ENCODE measurements around the gene IFNA10.
"Not testable (repeated sequence)": the region's sequence is repeated elsewhere in the genome, so short reads cannot be mapped to it uniquely, and the experiment has no call there.

IFNA10 gene

GRCh38 chr9:21233258-21233657 lies 26.3 kb upstream of the IFNA10 start:
- TF ChIP-seq PAX5 (IDR thresholded peaks at IDR 0.05; ENCODE audit: insufficient read depth, low read length, severe bottlenecking), result no peak
- no peak for TF ChIP-seq POU2F2 (IDR thresholded peaks at IDR 0.05; ENCODE audit: low read depth, low read length)
- TF ChIP-seq POLR2AphosphoS5 (IDR thresholded peaks at IDR 0.05; ENCODE audit: low read depth, low read length), result no peak
- no peak for TF ChIP-seq SPI1 (IDR thresholded peaks at IDR 0.05; ENCODE audit: low read depth, low read length)
- TF ChIP-seq TAF1 (IDR thresholded peaks at IDR 0.05; ENCODE audit: low read depth, low read length), result no peak
- TF ChIP-seq POLR2A (IDR thresholded peaks at IDR 0.05; ENCODE audit: low read depth, low read length), result no peak
- FAIRE-seq, result no peak

GRCh38 chr9:21228122-21228521 lies 21.2 kb upstream of the IFNA10 start, which contains the start of gene IFNA17:
TSS of gene IFNA17 (minus strand) at chr9:21228222. CDS start at chr9:21228173, 49 bp downstream.
- no peak for TF ChIP-seq POLR2AphosphoS5 (IDR thresholded peaks at IDR 0.05; ENCODE audit: low read depth, low read length)
- TF ChIP-seq TAF1 (IDR thresholded peaks at IDR 0.05; ENCODE audit: low read depth, low read length), result no peak
- TF ChIP-seq SPI1 (IDR thresholded peaks at IDR 0.05; ENCODE audit: low read depth, low read length), result no peak
- no peak for TF ChIP-seq POU2F2 (IDR thresholded peaks at IDR 0.05; ENCODE audit: low read depth, low read length)
- TF ChIP-seq PAX5 (IDR thresholded peaks at IDR 0.05; ENCODE audit: insufficient read depth, low read length, severe bottlenecking), result no peak
- TF ChIP-seq POLR2A (IDR thresholded peaks at IDR 0.05; ENCODE audit: low read depth, low read length), result no peak
- no peak for DNase-seq (ENCODE audit: insufficient read length, low spot score)
- FAIRE-seq, result no peak

More at GRCh38 chr9:21233258-21233657, 26.3 kb upstream of the IFNA10 start:
- no peak for DNase-seq (ENCODE audit: insufficient read length, low spot score)

GRCh38 chr9:21217211-21217610 lies 10.3 kb upstream of the IFNA10 start, which contains the start of gene IFNA16:
TSS of gene IFNA16 (minus strand) at chr9:21217311. CDS start at chr9:21217305, 6 bp downstream.
- FAIRE-seq; DNase-seq (ENCODE audit: insufficient read length, low spot score): not testable (repeated sequence)

- FAIRE-seq, result not testable (repeated sequence)
These were observed 6.7 kb upstream of the IFNA10 start for GRCh38 chr9:21213411-21214326.

GRCh38 chr9:21212160-21212559 lies 5.2 kb upstream of the IFNA10 start:
- DNase-seq (ENCODE audit: insufficient read length, low spot score); FAIRE-seq: not testable (repeated sequence)

More at GRCh38 chr9:21213411-21214326, 6.7 kb upstream of the IFNA10 start:
- DNase-seq (ENCODE audit: insufficient read length, low spot score), result not testable (repeated sequence)

GRCh38 chr9:21210782-21211181 lies 3.8 kb upstream of the IFNA10 start:
- not testable (repeated sequence) for DNase-seq (ENCODE audit: insufficient read length, low spot score); FAIRE-seq

GRCh38 chr9:21210311-21210710 lies 3.4 kb upstream of the IFNA10 start:
- no peak for FAIRE-seq
- DNase-seq (ENCODE audit: insufficient read length, low spot score), result no peak
- TF ChIP-seq POU2F2 (IDR thresholded peaks at IDR 0.05; ENCODE audit: low read depth, low read length) (no peak), SPI1 (IDR thresholded peaks at IDR 0.05; ENCODE audit: low read depth, low read length) (no peak), TAF1 (IDR thresholded peaks at IDR 0.05; ENCODE audit: low read depth, low read length) (no peak), PAX5 (IDR thresholded peaks at IDR 0.05; ENCODE audit: insufficient read depth, low read length, severe bottlenecking) (no peak), POLR2AphosphoS5 (IDR thresholded peaks at IDR 0.05; ENCODE audit: low read depth, low read length) (no peak), POLR2A (IDR thresholded peaks at IDR 0.05; ENCODE audit: low read depth, low read length) (no peak)

GRCh38 chr9:21205204-21205603 lies 1.7 kb downstream of the IFNA10 start:
- TF ChIP-seq POU2F2 (IDR thresholded peaks at IDR 0.05; ENCODE audit: low read depth, low read length), result no peak
- TF ChIP-seq TAF1 (IDR thresholded peaks at IDR 0.05; ENCODE audit: low read depth, low read length), result no peak
- no peak for TF ChIP-seq POLR2A (IDR thresholded peaks at IDR 0.05; ENCODE audit: low read depth, low read length)
- no peak for TF ChIP-seq POLR2AphosphoS5 (IDR thresholded peaks at IDR 0.05; ENCODE audit: low read depth, low read length)
- TF ChIP-seq PAX5 (IDR thresholded peaks at IDR 0.05; ENCODE audit: insufficient read depth, low read length, severe bottlenecking), result no peak
- no peak for TF ChIP-seq SPI1 (IDR thresholded peaks at IDR 0.05; ENCODE audit: low read depth, low read length)
- FAIRE-seq (no peak), DNase-seq (ENCODE audit: insufficient read length, low spot score) (no peak)

- not testable (repeated sequence) for DNase-seq (ENCODE audit: insufficient read length, low spot score); FAIRE-seq
These were observed 4.8 kb downstream of the IFNA10 start, which contains the start of gene IFNA7 for GRCh38 chr9:21202105-21202504. TSS of gene IFNA7 (minus strand) at chr9:21202205. CDS start at chr9:21202165, 40 bp downstream.

GRCh38 chr9:21194867-21195776 lies 11.8 kb downstream of the IFNA10 start:
- peak; percentile 68 for FAIRE-seq
- not testable (repeated sequence) for DNase-seq (ENCODE audit: insufficient read length, low spot score)

- FAIRE-seq; DNase-seq (ENCODE audit: insufficient read length, low spot score): not testable (repeated sequence)
These were observed 19.5 kb downstream of the IFNA10 start, which contains the start of gene IFNA4 for GRCh38 chr9:21187487-21187886. TSS of gene IFNA4 (minus strand) at chr9:21187587. CDS start at chr9:21187531, 56 bp downstream.

Data from GM12891 (cell line).